ENCODE results near the gene IGDCC3. TPM values are rescaled to one million over a fixed set of nuclear protein-coding genes. Genes with fewer than 3 reads are reported as not detected.

The IGDCC3 gene
- total RNA-seq, 3 donors from 2014 or later (not counting 1 experiment from before 2014, with no cell fraction given): not detected

- Mint-ChIP-seq H3K36me3 (no peaks in the 10 kb centered on the region), H3K27ac (peak overlapping the region; percentile 72 to 80), H3K27me3 (ENCODE audit: low read depth in 2 of 2) (no peaks in the 10 kb centered on the region), H3K9me3 (no peaks in the 10 kb centered on the region), H3K4me1 (peaks cover 19 to 25% of the 10 kb centered on the region in 2 donors), H3K4me3 (peak overlapping the region; percentile 59)
- ATAC-seq (no peak), DNase-seq (no peak)
- H3K36me3 ChIP-seq (ENCODE audit: control insufficient read depth, insufficient read depth, low read length): no peaks in the 10 kb centered on the region
- intact Hi-C loops (cut with micrococcal nuclease): no loop called here
- TF ChIP-seq, protein P1, sequence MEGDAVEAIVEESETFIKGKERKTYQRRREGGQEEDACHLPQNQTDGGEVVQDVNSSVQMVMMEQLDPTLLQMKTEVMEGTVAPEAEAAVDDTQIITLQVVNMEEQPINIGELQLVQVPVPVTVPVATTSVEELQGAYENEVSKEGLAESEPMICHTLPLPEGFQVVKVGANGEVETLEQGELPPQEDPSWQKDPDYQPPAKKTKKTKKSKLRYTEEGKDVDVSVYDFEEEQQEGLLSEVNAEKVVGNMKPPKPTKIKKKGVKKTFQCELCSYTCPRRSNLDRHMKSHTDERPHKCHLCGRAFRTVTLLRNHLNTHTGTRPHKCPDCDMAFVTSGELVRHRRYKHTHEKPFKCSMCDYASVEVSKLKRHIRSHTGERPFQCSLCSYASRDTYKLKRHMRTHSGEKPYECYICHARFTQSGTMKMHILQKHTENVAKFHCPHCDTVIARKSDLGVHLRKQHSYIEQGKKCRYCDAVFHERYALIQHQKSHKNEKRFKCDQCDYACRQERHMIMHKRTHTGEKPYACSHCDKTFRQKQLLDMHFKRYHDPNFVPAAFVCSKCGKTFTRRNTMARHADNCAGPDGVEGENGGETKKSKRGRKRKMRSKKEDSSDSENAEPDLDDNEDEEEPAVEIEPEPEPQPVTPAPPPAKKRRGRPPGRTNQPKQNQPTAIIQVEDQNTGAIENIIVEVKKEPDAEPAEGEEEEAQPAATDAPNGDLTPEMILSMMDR (IDR thresholded peaks at IDR 0.05): no peak
- H3K27me3 ChIP-seq (ENCODE audit: control insufficient read depth, insufficient read depth, low read length): no peaks in the 10 kb centered on the region
- H3K9me3 ChIP-seq (ENCODE audit: control insufficient read depth, insufficient read depth, low read length): no peaks in the 10 kb centered on the region
- no peak overlapping the region for H3K4me3 ChIP-seq (ENCODE audit: low read length)
- peaks cover 16% of the 10 kb centered on the region for H3K4me1 ChIP-seq (ENCODE audit: control insufficient read depth, insufficient read depth, low read length)
- H3K27ac ChIP-seq (ENCODE audit: low read length): no peak overlapping the region
These were observed 71.3 kb downstream of the IGDCC3 start for GRCh38 chr15:65306551-65306950.

DNA sequence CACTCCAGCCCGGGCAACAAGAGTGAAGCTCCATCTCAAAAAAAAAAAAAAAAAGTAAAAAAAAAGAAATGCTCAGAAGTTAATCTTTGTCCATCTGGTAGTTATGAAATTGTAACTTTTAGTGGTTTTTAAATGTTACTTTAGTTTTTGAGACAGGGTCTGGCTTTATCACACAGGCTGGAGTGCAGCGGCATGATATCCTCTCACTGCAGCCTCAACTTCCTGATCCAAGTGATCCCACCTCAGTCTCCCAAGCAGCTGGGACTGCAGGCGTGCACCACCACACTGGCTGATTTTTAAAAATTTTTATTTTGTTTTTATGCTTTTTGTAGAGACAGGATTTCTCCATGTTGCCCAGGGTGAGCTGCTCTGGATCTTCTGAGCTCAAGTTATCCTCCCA is 72.0 kb downstream of the IGDCC3 start:
- intact Hi-C loops (cut with micrococcal nuclease): no loop called here
- Histone ChIP-seq H3K4me1 (ENCODE audit: control insufficient read depth, insufficient read depth, low read length) (peaks cover 16% of the 10 kb centered on the region), H3K36me3 (ENCODE audit: control insufficient read depth, insufficient read depth, low read length) (no peaks in the 10 kb centered on the region), H3K27ac (ENCODE audit: low read length) (no peak overlapping the region), H3K27me3 (ENCODE audit: control insufficient read depth, insufficient read depth, low read length) (no peaks in the 10 kb centered on the region), H3K9me3 (ENCODE audit: control insufficient read depth, insufficient read depth, low read length) (no peaks in the 10 kb centered on the region), H3K4me3 (ENCODE audit: low read length) (no peak overlapping the region)
- TF ChIP-seq, protein P1 (IDR thresholded peaks at IDR 0.05): no peak
- H3K27ac Mint-ChIP-seq: peak overlapping the region; percentile 72 to 80
- H3K36me3 Mint-ChIP-seq: no peaks in the 10 kb centered on the region
- no peak for DNase-seq
- H3K4me3 Mint-ChIP-seq: no peak overlapping the region
- H3K9me3 Mint-ChIP-seq: no peaks in the 10 kb centered on the region
- H3K27me3 Mint-ChIP-seq (ENCODE audit: low read depth in 2 of 2): no peaks in the 10 kb centered on the region
- ATAC-seq: no peak
- H3K4me1 Mint-ChIP-seq: peaks cover 19 to 25% of the 10 kb centered on the region in 2 donors
- WGBS (ENCODE audit: insufficient coverage): 97% methylated on average over 3 of the region's 3 CpGs

DNA sequence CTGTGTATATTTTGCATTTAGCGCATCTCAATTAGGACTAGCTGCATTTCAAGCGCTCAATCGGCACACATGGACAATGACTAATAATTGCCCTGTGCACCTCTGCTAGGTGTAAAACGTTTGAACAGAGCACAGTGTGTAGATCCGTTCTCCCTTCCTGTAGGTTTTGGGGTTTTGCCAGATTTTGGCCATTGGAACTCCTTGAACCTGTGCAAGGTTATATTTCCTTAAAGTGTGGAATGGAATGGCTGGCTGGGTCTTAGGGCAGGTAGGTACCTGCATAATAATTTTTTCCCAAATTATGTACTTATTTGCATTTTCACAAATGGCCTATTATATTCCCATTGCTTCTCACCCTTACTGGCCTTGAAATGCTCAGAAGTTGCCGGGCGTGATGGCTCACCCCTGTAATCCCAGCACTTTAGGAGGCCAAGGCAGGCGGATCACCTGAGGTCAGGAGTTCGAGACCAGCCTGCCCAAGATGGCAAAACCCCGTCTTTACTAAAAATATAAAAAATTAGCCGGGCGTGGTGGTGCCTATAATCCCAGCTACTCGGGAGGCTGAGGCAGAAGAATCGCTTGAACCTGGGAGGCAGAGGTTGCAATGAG is 72.5 kb downstream of the IGDCC3 start:
- intact Hi-C loops (cut with micrococcal nuclease): no loop called here
- ATAC-seq (peak in 1 of 3 donors; percentile 12), DNase-seq (no peak)
- no peaks in the 10 kb centered on the region for H3K36me3 ChIP-seq (ENCODE audit: control insufficient read depth, insufficient read depth, low read length)
- Mint-ChIP-seq H3K4me3 (peak overlapping the region; percentile 100), H3K9me3 (no peaks in the 10 kb centered on the region), H3K27ac (peak overlapping the region; percentile 95 to 100), H3K4me1 (peaks cover 19 to 27% of the 10 kb centered on the region in 2 donors), H3K27me3 (ENCODE audit: low read depth in 2 of 2) (no peaks in the 10 kb centered on the region), H3K36me3 (no peaks in the 10 kb centered on the region)
- no peaks in the 10 kb centered on the region for H3K27me3 ChIP-seq (ENCODE audit: control insufficient read depth, insufficient read depth, low read length)
- TF ChIP-seq, protein P1 (IDR thresholded peaks at IDR 0.05): no peak
- H3K9me3 ChIP-seq (ENCODE audit: control insufficient read depth, insufficient read depth, low read length): no peaks in the 10 kb centered on the region
- peak overlapping the region; percentile 95 for H3K27ac ChIP-seq (ENCODE audit: low read length)
- 56% methylated on average over 14 of the region's 14 CpGs for WGBS (ENCODE audit: insufficient coverage)
- peaks cover 18% of the 10 kb centered on the region for H3K4me1 ChIP-seq (ENCODE audit: control insufficient read depth, insufficient read depth, low read length)
- H3K4me3 ChIP-seq (ENCODE audit: low read length): no peak overlapping the region

All from natural killer cell (primary cell).